ENCODE data around the gene EPB41L4B.

The EPB41L4B gene

DNA sequence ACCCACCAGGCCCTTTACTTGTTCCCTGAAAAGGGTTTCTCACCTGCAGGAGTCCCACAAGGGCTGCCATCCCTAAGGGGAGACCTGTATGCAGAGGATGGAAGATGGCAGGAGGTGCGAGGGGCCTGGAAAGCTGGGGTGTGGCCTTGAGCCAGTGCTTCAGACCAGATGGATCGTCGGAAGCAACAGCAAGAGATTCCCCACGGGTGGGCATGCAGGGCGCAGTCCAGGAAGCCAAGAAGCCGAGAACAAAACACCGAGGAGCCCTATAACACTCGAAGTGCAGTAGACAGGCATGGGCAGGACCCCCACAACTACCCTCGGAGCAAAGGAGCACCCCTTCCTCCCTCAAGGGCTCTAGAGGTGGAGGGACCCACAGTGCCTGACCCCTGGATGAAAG is 129.1 kb downstream of the EPB41L4B start:
- no peak for DNase-seq

DNA sequence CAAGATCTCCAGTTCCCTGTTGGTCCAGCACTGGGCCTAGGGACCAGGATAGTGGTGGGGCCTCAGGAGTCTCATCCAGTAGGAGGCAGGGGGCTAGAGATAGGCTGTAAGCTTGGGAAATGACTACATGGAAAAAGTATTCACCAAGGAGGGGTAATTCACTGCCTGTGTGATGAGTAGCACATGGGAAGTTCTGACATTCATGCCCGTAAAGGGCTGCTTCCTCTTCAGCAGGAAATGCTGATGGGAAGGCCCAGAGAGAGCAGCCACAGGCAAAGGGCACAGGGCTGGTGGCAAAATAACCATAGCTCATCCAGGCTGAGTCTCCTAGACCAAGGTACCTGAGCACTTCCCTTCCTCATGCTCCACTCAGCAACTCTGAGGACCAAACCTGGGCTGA is 130.7 kb downstream of the EPB41L4B start:
- DNase-seq: no peak

DNA sequence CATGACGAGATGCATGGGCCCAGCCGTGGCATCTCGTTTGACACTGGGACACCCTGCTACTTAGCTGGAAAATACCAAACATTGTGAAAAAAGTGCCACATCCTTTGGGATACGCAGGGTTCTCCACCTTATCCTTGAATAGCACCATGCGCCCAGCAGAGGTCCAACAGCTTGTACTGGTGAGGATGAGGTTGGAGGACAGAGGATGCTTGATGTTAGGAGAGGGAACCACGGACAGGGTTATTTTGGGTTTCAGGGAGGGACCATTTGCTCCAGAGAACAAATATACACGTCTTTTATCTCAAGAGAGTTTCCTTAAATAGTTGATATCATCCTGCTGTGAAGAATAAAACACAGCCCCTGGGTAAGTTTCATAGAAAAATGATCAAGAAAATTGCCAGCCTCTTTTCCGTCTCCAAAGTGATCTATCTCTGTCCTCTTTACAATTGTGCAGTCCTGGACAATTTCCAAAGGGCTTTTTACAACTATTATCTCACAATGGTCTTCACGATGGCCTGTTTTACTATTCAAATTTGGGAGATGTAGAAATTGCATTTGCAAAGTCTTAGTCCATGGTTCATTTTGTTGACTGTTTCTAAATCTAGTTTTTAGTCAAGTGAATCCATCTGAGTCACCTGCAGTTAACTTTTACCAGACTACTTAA is 133.9 kb downstream of the EPB41L4B start:
- no peak for DNase-seq

DNA sequence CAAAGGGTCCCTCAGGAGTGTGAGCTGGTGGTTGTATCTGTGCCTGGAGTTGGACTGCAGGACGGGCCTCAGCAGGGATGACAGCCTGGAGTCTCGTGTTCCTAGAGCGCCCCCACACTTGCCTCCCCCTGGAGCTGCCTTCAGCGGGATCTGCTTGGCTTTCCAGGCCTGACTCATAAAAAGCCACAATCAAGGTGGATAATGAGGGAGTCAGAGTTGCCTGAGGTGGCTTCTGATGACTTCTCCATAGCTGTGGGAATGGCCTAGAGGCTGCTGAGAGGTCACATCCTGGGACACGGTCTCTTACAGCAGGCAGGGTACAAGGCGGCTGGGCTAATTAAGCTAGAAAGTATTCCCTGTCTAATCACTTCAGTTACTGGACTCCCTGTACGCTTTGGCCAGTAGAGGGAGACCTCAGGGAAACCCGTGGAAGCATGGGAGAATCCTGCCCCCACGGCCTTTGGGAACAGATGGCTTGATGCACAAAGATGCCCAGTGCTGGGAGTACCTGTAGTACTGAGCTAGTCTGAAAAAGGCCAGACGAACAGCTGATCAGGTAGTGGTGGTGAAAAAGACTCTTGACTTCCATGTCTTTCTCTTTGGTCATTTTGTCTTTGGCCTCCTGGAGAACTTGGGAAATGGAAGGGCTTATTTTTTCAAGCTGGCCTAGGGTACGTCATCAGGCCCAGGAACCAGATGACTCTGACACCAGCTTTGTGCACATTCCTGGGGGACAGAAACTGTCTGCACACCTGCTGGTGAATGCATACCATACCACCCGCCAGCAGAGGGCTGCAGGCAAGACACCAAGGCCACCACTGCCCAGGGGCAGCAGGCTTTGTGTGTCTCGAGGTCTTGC is 137.7 kb downstream of the EPB41L4B start:
- DNase-seq: no peak

DNA sequence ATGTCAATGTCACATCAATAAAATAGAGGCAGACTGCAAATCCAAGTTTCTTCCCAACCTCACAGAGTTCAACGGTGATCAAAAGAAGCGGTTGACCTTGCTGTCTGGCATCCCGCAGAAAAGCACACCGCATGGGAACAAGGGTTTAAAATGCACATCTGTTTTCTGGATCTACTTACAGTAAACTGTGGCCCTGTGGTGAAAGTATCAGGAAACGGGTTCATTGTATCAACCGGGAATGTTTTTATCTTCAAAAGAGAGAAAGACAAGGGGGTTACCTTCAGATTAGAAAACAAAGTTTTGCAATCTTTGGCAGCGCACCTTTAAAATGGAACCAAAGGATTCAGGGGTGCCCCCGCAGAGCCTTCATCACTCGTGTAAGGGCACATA is 138.3 kb downstream of the EPB41L4B start:
- no peak for DNase-seq

DNA sequence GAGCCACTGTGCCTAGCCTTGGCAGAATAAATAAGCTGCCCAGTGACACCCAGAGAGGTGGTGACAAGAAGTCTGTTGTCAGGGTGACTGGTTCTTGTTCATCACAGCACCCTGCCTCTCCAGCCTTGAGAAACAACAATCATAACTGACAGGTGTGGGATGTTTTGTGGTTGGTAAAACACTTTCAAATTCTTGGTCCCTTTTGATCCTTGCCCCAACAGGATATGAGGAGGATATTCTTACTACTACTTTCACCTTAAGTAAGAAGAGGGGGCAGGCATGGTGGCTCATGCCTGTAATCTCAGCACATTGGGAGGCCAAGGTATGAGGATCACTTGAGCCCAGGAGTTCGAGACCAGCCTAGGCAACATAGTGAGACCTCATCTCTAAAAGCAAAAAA is 139.6 kb downstream of the EPB41L4B start:
- DNase-seq: no peak

DNA sequence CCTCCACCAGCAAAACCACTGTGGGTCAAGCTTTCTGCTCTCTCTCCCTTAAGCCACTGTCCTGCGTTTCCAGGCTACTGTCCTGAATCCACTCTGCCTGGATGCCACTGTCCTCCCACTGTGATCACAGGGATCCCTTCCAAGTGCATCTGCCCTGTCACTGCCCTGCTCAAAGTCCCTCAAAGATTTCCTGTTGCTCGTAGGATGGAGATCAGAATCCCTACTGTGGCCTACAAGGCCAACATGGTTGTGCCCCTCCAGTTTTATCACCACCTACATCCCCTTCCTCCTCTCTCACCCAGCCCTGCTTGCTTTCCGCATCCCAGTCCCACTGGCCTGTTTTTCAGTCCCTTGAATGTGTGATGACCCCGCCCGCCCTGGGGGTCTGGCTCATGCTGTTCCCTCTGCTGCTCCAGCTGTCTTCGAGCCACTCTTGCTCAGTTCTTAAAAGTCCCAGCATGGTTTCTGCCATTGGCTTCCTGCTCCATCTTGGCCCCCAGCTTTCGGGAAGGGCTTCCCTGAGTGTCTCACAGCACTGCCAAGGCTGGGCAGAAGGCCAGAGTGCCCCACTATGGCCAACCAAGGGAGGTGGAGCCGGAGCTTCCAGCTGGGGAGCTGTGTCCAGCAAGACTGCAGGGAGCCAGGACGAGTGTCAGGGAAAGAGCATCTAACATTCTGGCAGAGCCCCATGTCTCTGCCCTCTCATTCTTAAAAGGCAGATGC is 140.9 kb downstream of the EPB41L4B start:
- no peak for DNase-seq

DNA sequence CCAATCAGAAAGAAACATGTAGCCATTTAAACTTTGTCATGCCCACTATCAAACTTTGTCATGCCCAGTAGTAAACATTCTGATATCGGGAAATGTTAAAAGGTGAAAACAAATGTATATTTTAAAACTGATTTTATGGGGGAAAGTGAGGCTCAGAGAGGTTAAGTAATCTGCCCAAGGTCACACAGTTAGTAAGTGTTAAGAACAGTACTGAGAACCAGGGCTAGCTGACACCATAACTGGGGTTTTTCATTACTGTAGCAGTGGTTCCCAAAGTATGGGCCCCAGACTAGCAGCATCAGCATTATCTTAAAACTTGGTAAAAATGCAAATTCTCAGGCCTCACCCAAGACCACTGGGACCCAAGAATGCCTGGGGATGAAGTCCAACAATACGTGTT is 143.9 kb downstream of the EPB41L4B start:
- DNase-seq: no peak

DNA sequence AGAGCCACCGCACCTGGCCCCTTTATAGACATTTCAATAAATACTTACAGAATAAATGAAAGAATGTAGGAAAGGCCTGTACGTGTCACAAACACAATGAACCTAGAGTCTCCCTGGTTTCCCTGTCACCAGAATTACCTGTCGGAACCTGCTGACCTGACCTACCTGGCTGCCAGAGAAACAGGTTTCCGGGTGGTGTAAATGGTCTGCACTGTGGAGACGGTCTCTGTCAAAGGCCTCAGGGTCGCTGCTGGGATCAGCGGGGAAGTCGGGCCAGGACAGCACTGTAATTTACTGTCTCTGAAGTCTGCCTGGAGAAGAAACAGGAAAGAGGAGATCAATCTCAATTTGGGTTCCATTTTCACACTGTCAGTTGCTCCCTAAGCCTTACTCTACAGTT is 144.5 kb downstream of the EPB41L4B start:
- DNase-seq: no peak

DNA sequence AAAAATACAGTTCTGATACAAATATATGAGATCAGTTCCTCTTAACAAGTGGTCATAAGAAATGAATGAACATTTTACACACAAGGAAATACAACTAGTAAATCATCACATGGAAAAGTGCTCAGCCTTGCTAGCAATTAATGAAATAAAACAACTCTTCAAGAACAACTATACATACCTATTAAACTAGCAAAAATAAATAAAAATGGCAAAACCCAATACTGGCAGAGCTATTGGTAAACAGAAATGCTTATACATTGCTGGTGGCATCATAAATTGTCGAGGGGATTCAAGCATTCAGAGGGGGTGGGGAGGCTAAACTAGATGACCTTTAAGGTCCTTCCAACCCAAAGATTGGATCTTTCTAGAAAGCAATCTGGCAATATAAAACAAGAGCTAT is 147.9 kb downstream of the EPB41L4B start:
- DNase-seq: no peak

DNA sequence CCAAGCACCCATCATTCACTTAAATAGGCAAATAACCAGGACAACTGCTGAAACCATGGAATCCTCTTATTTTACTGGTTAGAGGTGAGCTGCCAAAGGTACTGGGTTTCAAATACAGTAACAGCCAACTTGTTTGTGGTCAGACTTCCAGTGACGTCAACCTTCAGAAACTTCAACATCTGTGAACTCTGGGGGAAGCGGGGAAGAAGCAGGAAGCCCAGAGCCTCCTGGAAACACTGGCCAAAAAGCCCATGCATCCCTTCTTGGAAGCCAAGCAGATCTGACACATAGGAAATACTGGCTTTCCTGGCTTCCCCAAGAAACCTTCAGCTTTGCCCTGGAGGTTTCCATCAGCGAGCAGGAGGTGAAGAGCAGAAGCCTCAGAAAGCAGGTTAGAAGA is 148.9 kb downstream of the EPB41L4B start:
- no peak for DNase-seq

DNA sequence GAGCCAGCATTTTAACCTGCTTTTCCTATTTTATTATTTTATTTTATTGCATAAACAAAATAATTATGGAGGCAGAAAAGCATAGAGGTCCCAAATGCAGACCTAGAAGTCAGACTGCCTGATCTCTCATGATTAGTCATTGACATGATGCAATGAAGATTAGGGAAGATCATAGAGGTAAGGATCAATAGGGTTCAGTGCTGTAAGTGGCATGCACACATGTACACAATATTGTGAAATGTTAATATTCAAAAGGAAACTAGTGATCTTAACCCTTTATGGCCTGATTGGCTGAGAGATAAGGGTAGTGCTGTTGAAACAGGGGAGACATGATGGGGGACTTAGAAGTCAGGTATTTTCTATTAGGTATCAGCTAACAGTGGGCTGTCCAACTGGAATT is 152.7 kb downstream of the EPB41L4B start:
- DNase-seq: no peak

DNA sequence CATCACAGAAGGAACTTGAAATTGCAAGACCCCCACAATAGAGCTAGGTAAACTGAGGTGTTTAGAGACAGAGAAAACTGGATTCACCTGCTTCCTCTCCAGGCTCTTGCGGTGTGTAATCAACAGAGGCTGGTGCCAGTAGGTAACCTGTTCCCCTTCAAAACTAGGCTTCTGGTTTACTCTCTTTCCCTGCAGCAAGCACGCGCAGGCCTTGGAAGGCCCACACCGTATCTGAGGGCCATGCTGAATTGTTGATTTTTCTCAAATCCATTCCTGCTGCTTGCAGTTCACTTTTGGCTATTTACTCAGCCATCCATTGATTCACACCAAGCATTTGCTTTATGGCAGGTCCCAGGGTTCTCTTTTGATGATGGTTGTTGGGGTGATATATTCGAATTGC is 153.1 kb downstream of the EPB41L4B start:
- DNase-seq: no peak

DNA sequence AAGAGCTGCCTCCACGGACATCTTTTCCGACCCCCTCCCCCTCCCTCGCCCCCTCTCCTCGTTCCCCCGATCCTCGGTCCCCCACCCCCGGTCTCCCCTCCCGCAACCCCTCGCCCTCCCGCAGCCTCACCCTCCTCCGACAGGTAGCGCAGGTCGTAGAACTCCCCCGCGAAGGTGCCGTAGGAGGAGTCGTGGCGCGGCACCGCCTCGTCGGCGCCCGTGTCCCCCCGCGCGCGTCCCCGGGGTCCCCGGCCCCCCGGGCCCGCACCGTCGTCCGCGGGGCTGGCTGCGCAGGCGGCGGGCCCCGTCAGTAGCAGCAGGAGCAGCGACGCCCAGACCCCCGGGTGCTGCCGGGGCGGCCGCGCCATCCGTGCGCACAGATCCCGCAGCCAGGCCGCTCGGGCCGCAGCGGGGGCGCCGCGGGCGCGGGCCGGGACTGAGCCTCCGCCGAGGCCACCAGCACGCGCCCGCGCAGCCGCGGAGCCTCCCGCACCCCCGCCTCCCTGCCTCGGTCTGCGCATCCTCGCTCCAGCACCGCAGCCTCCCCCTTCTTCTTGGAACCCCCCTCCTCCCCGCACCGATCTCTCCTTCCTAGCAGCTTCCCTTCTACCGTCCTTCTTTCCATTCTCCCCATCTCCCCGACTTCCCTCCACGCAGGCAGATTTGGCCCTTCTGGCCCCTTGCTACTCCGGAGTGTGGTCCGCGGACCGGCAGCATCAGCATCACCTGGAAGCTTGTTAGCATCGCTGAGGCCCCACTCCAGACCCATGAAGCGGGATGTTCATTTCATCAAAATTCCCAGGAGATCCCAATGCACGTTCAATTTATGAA is 153.9 kb downstream of the EPB41L4B start, which contains the start of gene FRRS1L:
TSS of gene FRRS1L (minus strand) at position 479 of the 831 bp plus-strand sequence. CDS start at position 368, 111 bp downstream.
- DNase-seq: no peak

DNA sequence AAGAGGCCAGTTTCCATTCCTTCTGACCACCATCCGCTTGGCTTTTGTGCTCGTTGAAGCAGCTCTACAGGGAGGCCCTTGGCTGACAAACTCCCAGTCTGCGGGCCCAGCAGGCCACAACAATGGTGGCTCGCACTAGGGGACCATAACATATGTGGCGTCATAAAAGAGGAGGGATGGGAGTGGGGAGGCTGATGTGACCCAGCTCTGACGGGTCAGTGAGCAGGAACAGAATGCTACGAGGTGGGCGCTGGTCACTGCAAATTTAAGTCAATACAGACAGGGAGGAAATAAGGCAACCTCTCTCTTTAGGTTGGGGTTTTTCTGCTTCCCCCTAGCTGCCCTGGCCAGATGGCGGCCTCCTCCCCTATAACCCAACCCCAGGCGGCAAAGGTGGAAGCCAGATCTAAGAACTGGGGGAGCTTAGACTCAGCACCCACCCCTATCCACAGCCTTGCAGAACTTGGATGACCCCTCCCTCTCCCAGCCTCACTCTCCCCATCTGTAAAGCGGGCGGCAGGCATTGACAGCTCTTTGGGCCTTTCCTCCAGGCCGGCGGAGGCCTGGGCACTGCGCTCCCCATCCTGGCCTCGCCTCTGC is 154.6 kb downstream of the EPB41L4B start:
- no peak for DNase-seq

DNA sequence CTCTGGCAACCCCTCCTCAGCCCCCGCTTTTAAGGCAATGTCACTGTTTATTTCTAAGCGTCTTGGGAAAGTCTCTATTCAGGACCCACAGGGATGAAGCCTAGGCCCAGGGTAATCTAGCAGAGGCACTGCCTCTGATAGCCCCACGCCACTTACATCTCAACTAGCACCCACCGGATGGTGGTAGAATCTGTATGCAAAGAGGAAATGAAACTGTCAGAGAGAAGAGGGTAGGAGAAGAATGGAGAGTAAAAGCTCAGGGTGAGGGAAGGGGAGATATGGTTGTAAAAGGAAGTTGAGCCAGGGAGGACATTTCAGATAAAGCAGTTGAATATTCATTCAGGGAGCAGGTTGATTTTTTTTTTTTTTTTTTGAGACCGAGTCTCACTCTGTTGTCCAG is 156.8 kb downstream of the EPB41L4B start:
- DNase-seq: no peak

DNA sequence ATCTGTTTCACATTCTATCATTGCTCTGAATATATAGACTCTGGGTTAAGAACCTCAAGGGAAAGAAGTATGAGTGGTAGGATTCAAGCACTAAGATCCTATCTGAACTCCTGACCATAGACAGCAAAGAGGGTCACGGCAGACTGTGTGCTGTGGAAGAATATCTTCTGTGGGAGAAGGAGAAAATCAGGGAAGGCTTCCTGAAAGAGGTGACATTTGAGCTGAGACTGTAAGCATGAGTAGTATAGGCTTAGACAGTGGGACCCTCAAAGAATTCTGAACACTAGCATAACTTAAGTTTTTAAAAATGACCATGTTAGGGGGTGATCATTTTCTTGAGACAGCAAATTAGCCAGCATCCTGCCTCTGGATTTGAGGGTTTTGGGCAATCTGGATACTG is 157.7 kb downstream of the EPB41L4B start:
- DNase-seq: no peak

DNA sequence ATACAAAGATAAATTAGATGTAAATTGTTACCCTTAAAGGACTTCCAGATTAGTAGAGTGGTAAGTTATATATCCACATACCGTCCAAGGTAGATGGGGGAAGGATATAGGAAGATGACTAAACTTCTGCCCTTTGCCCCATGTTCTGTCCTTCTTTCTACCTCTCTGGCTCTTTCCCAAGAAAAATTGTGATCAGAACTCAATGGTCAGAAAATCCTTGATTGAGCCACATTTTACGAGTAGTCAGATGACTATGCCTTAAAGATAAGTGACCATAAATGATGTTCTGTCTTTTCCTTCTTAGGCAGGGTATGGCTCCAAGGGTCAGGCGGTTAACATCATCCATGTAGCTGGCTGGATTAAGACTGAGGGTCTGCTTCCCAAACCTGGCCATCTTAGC is 158.2 kb downstream of the EPB41L4B start:
- no peak for DNase-seq

DNA sequence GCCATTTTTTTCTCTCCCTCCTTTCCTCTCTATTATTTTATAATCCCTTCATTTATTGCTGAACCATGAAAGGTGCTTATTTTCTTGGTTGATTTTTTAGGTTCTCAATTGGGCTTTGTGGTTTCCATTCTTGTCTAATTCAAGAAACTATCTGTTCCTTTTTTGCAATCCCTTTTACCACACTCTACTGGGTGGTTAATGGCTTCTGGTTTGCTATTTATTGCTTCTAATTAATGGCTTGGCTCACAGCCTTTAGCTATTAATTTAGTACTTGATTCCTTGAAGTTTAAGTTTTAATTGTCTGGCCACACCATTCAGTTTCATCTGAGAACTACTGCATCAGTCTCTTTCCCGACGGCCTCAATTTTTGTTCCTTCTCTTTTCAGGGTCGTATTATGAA is 159.4 kb downstream of the EPB41L4B start:
- DNase-seq: no peak

DNA sequence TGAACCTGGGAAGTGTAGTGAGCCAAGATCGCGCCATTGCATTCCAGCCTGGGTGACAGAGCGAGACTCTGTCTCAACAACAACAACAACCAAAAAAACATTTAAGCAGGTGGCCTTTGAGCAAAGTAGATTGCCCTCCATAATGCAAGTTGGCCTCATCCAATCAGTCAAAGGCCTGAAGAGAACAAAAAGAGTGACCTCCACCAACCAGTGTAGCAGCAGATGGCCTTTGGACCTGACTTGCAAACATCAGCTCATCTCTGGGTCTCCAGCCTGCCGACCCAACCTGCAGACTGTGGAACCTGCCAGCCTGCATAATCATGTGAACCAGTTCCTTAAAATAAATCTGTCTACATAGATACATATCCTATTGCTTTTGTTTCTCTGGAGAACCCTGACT is 161.3 kb downstream of the EPB41L4B start:
- DNase-seq: no peak

DNA sequence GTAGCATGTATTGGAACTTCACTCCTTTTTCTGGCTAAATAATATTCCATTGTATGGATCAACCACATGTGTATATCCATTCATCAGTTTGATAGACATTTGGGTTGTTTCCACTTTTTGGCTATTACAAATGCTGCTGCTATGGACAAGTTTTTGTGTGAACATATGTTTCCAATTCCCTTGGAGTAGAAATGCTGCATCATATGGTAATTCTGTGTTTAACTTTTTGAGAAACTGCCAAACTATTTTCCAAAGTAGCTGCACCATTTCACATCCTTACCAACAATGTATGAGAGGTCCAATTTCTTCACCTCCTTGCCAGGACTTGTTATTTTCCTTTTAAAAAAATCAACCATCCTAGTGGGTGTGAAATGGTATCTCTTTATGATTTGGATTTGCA is 162.2 kb downstream of the EPB41L4B start:
- no peak for DNase-seq

DNA sequence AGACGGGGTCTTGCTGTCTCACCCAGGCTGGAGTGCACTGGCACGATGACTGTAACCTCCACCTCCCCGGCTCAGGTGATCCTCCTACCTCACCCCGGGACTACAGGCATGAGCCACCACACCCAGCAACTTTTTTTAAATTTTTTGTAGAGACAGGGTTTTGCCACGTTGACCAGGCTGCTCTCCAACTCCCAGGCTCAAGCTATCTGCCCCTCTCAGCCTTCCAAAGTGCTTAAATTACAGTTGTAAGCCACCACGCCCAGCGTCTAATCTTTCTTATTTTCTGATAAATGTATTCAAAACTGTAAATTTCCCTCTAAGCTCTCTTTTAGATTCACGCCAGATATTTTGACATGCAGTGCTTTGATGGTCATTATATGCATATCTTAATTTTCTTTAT is 164.2 kb downstream of the EPB41L4B start:
- no peak for DNase-seq

Data from NCI-H1694 (cell line).